Gastroesophageal sphincter (tissue), 3 donors: ENCODE results near the gene WDR54.

Experiments
- CTCF ChIP-seq, 4 experiments: fragments of 200-600 bp in 2 of 4; fragments of 450-650 bp in 2 of 4; sonication (generic) in 1 of 4; IDR thresholded peaks; one replicate each; pipeline ENCODE4 v1.5.1; 2017 to 2019; ENCODE audit warnings: antibody characterized with exemption in 4 of 4, mild to moderate bottlenecking in 2 of 4, moderate library complexity in 2 of 4
- EP300 ChIP-seq: sonication (generic); formaldehyde crosslinking; IDR thresholded peaks from one replicate; pipeline ENCODE4 v1.6.1; 2017; ENCODE audit warnings: antibody characterized with exemption, mild to moderate bottlenecking
- POLR2A ChIP-seq, 2 donors: fragments of 450-650 bp; IDR thresholded peaks; one replicate each; pipeline ENCODE4 v1.6.1; 2017; ENCODE audit warnings: antibody characterized with exemption in 2 of 2, mild to moderate bottlenecking in 2 of 2, moderate library complexity in 1 of 2
- POLR2AphosphoS5 ChIP-seq: sonication (generic); formaldehyde crosslinking; IDR thresholded peaks from one replicate; pipeline ENCODE4 v1.6.1; 2017; ENCODE audit warnings: antibody characterized with exemption

- TF ChIP-seq CTCF (IDR thresholded peaks at IDR 0.05), result no peak
- no peak for TF ChIP-seq POLR2A (IDR thresholded peaks at IDR 0.05)
- no peak for TF ChIP-seq POLR2AphosphoS5
- no peak for TF ChIP-seq EP300
These were observed 3.2 kb upstream of the WDR54 start for GRCh38 chr2:74418312-74418711.
